Daoy (cell line): Measurements from ENCODE around the gene LAIR1. TPM values are rescaled to one million over a fixed set of nuclear protein-coding genes. Genes with fewer than 3 reads are reported as not detected.
"Not testable (repeated sequence)": the region's sequence is repeated elsewhere in the genome, so short reads cannot be mapped to it uniquely, and the experiment has no call there.

ENCODE experiments used
- DNase-seq: peaks from one replicate; pipeline ENCODE4 v3.0.0-alpha.2; 2015; ENCODE audit warnings: low read depth
- total RNA-seq: library from RNA; depleted of rRNA; stranded (reverse); fragments of >200 nt; shearing (Covaris generic); gene quantifications from 2 replicates; pipeline ENCODE4 v1.2.3, GENCODE V29; 2014

The LAIR1 gene
- total RNA-seq, 1 experiment from 2014 or later = not detected

DNA sequence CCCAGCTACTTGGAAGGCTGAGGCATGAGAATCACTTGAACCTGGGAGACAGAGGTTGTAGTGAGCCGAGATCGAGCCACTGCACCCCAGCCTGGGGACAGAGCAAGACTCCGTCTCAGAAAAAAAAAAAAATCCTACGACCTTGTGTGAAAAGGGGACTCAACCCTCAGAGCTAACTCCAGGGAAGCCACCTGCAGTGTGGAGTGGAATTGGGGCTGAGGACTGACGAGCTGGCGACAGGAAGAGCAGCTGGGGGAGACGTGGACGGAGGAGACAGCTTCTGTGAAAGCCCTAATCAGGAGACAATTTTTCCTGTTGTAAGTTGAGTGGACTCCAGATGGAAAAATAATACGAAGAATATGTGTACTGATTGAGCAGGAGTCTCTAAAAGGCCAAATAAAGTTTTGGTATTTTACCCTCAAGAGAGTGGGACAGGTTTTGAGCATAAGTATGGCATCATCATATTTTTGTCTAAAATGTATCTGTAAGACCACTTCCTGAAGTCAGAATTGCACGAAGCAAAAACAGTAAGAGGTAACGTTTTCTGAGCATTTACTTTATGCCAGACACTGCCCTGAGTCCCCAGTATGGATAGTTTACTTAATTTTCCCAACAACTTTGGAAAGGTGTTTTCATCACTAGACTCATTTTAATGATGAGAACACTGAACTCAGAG lies 12.0 kb upstream of the LAIR1 start:
- no peak for DNase-seq

DNA sequence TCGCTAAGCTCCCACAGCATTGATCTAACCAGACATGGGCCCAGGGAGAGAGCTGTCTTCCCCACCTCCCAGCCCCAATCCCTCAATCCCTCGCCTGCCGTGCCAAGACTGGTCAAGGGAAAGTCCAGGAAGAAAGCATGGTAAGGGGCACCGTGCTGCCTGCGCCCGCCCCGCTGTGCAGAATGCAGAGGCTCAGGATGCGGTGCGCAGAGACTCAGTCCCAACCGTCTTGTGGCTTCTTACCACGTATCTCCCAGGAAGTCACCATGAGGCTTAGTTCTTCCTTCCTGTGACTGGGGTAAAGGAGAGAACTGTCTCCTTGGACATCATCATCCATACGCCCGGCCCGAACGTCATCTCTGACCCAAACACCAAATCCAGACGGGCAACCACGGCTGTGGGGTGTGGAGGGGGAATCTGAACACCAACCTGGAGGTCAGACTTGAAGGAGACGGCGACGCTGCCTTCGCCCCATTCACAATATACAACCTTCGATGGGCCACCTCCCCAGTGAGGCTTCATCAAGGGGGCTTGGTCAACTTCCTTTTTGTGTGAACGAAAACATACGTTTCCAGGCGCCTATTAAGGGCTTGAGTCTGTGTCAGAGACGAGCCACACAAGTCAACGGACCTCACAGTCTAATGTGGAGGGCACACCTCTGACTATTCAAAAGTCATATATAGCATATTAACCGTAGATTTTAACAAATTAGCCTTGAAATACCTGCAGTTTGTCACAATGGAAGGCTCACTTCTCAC lies 10.6 kb upstream of the LAIR1 start:
- not testable (repeated sequence) for DNase-seq

- DNase-seq = no peak
Observed at GRCh38 chr19:54373781-54374631, 9.3 kb upstream of the LAIR1 start.

GRCh38 chr19:54371453-54371852 lies 6.7 kb upstream of the LAIR1 start:
- DNase-seq = not testable (repeated sequence)

GRCh38 chr19:54370434-54370796 lies 5.7 kb upstream of the LAIR1 start:
- peak; percentile 59 for DNase-seq

DNA sequence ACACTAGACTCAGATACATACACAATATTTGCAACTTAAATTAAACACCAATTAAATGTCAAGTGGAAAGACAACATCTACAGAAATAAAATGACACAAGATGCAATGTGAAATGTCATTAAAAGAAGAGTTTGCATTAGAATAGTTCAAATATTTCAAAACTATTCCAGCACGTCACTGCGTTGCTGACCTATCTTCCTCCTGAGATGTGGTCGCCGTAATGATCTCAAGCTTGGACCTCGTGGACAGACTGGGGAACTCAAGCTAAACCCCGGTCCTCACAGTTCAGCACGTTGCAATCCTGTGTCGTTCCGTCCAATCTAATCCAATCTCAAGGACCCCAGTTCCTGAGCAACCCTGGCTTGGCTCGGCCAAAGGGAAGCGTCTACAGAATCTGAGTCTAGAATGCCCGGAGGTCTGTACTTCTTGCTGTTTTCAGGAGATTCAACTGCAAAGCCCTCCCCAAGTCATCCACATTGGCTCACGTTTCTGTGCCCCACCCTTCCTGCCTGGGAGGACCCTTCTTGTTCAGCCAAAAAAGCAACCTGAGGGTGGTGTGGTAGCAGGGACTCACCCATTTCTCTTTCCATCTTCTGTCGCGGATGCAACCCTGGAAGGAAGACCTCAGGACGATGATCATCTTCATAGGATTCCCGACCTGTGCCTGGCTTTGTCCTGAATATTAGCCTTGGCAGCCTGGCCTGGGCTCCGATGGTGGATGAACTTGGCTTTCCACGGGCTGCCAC lies 5.1 kb upstream of the LAIR1 start:
- DNase-seq = not testable (repeated sequence)

GRCh38 chr19:54369082-54369687 lies 4.5 kb upstream of the LAIR1 start:
- DNase-seq = no peak

DNA sequence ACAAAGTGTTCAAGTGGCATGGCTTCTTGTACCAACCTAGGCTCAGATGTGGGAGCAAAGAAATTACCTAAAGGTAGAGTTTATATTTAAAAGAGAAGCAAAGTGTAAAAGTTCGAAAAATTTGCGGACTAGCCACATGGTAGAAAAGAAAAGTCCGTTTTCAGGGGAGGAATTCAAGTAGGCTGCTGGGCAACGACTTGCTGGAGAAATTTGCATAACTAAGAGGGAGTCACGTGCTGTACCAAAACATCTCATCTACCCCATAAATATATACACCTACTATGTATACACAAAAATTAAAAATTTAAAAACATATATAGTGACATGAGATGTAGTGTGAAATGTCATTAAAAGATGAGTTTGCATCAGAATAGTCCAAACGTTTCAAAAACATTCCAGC lies 2.1 kb upstream of the LAIR1 start:
- no peak for DNase-seq

DNA sequence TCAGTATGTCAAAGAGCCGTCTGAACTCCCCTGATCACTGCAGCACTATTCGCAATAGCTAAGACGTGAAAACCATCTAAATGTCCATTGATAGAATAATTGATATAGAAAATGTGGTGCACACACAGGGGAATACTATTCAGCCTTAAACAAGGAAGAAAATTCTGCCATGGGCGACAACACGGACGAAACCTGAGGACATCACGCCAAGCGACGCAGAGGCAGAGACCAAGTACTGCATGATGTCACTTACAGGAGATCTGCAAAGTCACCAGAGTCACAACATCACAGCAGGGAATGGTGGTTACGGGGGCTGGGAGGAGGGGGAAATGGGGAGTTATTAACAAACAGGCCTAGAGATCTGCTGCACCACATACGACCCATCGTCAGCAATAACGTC lies 1.1 kb upstream of the LAIR1 start:
- DNase-seq = not testable (repeated sequence)

GRCh38 chr19:54361680-54362422 lies 2.9 kb downstream of the LAIR1 start:
- not testable (repeated sequence) for DNase-seq

GRCh38 chr19:54359149-54359820 lies 5.4 kb downstream of the LAIR1 start:
- not testable (repeated sequence) for DNase-seq

DNA sequence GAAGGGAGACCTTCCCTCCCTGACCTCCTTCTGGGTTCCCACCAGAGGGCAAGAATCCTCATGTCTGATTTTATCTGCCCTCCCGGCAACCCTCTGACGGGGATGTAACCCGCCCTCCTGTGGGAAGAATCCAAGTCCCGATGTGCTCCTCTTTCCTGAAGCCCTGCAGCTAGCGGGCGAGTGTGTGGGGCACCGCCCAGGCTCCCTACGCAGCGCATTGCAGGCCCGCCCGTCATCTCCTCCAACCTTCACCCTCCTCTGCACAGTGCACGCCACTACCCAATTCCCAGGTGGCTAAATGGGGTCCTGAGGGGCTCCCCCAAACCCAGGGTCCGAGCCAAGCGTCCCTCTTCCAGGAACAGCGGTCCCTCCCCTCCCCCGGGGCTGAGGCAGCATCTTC lies 7.3 kb downstream of the LAIR1 start:
- DNase-seq = no peak

DNA sequence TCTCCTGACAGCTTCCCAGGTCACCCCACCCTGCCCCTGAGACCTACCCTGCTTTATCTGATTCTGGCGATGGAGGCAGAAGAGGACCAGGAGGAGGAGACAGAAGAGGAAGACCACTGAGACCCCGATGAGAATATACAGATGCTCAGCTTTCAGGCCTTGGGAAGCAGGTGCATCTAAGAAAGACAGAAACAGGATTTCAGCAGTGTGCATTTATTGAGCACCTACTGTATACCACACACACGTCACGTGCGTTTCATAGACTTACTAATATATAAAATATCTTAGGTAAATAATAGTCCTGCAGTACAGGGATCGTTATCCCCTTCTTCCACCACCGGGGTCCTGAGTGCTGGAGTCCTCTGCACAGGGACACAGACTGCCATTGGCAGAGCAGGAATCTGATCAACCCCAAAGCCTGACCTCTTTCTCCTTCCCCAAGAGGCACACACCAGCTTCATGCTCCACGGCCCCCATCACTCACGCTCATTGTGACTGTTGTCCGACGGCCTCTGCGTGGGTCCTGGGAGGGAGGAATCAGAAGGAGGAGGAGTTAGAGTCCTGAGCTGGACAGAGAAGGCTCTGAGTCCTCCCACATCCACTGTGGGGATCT lies 8.2 kb downstream of the LAIR1 start:
- DNase-seq = no peak

GRCh38 chr19:54355675-54356074 lies 9.1 kb downstream of the LAIR1 start:
- DNase-seq = no peak

DNA sequence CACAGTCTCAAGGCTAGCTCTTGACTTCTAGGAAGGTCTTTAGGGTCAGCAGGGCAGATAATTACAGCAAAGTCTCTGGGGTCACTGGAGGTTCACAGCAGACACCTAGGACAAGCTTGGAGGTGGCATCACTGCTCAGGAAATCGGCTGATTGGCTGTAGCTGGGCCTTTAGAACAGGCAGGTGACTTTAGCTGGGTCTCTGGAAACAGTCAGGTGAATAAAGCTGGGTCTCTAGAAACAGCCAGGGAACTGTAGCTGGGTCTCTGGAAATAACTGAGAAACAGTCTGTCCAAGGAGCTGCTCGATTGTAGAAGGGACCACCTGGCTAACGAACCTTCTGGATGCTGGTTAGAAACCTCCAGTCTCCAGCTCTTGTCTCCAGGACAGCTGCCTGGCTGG lies 10.0 kb downstream of the LAIR1 start:
- no peak for DNase-seq

DNA sequence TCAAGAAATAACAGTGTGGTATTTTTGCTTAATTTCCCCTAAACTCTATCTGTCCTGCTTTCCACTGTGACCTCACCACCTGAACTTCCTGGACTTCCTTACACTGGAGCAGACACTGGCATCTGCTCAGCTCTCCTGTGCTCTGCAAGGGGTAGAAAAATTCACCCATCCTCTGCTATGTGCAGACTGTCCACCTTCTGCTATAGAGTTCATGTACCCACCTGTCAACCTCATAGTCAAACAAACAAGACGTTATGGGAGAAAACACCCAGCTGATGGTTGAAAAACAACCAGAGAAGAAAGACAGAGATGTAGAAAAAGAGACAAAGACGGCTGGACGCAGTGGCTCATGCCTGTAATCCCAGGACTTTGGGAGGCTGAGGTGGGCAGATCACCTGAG lies 12.2 kb downstream of the LAIR1 start:
- no peak for DNase-seq

GRCh38 chr19:54352041-54352440 lies 12.7 kb downstream of the LAIR1 start:
- DNase-seq = no peak

DNA sequence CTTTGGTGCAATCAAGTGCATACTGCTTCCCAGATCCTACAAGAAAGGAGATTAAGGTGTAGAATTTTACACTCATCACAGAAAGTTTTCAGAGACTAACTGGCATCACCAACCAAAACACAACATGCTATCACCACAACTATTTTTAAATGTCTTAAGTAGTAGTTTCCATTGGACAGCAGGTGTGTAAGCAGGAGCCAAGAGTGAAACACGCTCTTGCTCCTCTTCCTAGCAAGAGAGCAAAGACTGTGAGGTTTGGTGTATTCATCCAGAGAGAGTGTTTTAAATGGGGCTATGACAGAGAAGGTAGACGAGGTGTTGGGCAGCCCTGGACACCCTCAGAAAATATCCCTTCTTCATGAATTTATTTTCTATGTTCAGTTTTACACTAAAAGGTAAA lies 13.3 kb downstream of the LAIR1 start:
- no peak for DNase-seq

DNA sequence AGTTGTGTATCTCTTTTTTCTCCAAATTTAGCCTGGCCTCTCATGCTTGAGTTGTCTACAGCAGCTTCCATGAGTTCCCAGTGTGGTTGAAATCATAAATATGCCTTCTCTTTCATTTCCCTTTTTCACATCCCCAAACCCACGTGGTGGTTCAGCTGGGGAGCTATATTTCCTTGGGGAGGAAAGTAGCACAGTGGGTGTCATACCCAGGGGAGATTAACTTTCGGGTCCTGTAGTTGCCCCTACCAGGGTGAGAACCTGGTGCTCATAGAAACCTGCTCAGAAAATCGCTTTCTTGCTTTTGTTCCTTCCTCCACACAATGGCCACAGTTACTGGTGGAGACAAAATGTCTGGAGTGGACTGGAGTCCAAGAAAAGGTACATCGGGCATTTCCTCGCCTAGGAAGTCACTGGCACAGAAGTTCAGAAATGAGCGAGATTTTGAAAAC lies 18.8 kb downstream of the LAIR1 start:
- no peak for DNase-seq

- DNase-seq = no peak
Observed at GRCh38 chr19:54343868-54344267, 20.9 kb downstream of the LAIR1 start.
